ENCODE measurements around the gene PLA2G4E. TPM values are rescaled to one million over a fixed set of nuclear protein-coding genes. Genes with fewer than 3 reads are reported as not detected.

PLA2G4E gene
- total RNA-seq, 2 donors from 2014 or later, result not detected

DNA sequence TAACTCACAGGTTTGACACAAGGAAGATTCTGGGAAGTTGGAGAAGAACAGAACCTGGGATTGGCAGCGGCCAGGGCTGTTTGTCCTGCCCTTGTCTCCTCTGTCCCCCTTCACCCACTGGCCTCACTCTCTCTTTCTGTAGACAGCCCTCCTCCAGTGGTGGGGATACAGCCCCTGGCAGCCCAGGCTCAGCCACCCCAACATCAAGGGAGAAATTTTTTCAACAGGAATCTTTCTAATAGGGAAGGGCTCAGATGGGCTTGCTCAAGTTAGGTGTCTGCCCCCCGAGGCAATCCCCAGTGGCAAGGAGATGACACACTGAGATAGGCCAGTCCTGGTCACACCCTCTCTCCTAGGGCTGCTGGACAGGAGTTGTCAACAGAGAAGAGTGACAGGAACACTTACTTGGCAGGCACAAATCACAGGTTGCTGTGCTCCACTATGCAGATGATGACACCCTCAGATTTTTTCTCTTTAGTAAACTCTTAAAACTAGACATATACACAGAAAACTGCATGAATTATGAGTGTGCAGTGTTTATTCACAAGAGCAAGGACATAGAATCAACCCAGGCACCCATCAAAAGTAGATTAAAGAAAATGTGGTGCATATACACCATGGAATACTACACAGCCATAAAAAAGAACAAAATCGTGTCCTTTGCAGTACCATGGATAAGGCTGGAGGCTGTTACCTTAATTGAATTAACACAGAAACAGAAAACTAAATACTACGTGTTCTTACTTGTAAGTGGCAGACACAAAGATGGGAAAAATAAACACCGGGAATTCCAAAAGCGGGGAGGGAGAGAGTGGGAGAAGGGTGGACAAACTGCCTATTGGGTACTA lies 37.2 kb upstream of the PLA2G4E start:
- ATAC-seq, result no peak
- no peak for DNase-seq (ENCODE audit: low spot score in 2 of 2)
- no peak overlapping the region for H3K27ac Mint-ChIP-seq
- no peaks in the 10 kb centered on the region for H3K36me3 Mint-ChIP-seq
- no peaks in the 10 kb centered on the region for H3K9me3 Mint-ChIP-seq

DNA sequence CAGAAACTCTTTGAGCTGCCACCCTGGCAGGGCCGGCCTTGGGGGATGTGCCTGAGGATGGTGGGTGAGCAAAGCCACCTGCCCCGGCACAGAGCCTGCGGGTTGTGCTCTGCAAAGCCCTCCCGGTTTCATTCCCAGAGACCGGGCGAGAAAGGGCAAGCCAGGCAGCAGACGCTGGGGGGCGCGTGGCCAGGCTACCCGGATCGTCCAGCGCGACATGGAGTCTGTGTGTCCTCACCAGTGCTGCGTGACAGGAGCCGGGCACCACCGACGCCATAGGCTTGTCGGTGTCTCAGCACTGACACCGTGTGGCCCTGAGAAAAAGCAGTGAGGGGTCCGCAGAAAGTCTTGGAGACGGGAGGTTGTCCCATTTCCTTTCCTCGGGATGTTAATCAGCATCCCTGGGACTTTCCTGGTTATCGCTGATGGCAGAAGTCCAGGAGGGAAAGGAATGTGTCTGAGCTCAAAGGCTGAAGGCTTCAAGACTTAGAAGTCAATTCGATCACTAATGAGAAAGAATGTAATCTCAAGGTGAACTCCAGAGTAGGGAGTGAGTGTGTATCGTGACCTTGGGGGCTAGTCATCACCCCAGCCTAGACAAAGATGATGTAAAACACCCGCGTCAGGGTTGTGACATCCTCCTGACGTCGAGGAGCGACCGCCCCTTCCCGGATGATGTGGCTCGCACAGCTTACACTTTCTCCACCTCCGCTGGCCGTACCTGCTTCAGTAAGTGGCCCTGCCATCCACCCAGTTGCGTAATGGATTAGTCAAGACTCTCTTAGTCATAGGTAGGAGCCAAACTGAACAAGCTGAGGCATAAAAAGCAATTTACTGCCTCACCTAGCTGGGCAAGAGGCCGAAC lies 36.3 kb upstream of the PLA2G4E start:
- H3K36me3 Mint-ChIP-seq, result no peaks in the 10 kb centered on the region
- peak in 1 of 2 donors; percentile 57 for DNase-seq (ENCODE audit: low spot score in 2 of 2)
- ATAC-seq, result peak; percentile 84 to 85
- peak overlapping the region in 1 of 2 donors; percentile 70 for H3K27ac Mint-ChIP-seq
- no peaks in the 10 kb centered on the region for H3K9me3 Mint-ChIP-seq

DNA sequence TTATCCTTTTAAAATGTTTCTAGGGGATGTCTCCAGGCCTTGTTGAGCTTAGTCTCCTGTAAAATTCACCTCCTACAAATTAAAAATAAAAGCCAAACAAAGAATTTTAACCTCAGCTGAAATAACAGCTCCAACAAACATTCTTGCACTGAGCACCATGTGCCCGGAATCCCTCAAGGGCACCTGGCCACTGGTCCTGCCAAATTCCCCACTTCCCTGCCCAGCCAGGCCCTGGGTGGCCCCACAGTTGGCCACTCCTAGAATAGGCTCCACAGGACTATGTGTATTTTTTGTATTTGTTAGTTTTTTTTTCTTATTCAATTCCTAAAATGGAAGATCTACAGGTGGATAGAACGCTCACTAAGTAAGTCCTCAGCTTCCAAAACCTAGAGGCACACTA lies 33.1 kb upstream of the PLA2G4E start:
- Mint-ChIP-seq H3K27ac (no peak overlapping the region), H3K36me3 (no peaks in the 10 kb centered on the region), H3K9me3 (no peaks in the 10 kb centered on the region)
- ATAC-seq, result no peak
- DNase-seq (ENCODE audit: low spot score in 2 of 2), result no peak

DNA sequence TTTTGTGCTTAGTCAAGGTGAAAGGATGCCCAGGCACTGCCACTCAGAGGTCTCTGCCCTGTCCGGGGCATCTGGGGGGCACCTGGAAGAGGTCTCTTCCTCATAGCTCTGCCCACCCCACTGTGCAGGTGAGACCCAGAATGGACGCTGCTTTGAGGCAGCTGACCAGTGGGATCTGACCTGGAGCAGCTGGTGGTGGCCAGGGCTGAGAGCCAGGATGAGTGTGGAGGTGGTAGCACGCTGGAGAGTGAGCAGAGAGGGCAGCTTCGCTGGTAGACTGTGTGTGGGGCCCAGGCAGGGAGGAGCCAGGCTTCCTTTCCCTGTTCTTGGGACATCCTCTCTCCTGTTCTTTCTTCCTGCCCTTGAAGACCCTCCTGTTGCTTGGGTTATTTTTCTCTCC lies 32.2 kb upstream of the PLA2G4E start:
- DNase-seq (ENCODE audit: low spot score in 2 of 2) (no peak), ATAC-seq (no peak)
- Mint-ChIP-seq H3K36me3 (no peaks in the 10 kb centered on the region), H3K27ac (no peak overlapping the region), H3K9me3 (no peaks in the 10 kb centered on the region)

DNA sequence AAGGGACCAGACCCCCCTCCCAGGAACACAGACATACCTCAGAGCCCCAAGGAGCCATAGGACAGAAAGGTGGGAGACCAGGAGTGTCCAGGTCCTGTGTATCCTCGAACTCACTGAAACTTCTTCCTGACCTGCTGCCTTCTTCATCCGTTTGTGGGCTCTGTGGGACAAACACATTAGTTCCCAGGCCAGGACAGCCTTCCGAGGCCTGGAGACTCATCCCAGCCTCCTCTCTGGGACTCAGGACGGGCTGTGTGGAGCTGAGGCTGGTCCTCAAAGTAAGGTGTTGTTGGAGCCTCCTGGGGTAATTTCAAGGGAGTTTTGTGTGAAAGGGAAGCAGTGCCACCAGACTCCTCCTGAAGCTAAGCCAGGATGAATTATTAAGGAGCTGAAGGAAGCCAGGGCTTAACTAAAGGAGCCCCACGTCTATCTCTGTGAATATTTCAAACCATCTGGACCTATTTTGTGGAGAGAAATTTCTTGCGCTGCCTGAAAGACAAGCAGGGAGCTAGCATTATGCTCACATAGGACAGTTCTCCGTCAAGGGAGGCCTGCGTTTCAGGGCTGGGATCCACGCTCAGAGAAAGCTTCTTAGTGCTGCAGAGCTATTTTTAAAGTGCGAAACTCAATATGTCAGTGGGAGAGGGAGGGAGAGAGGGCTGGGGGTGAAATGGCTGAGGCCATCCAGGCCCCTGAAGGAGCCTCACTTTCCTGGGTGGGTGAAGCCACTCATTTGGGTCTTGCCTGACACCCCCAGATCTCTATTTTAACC lies 29.8 kb upstream of the PLA2G4E start:
- Mint-ChIP-seq H3K27ac (no peak overlapping the region), H3K9me3 (no peaks in the 10 kb centered on the region), H3K36me3 (no peaks in the 10 kb centered on the region)
- no peak for DNase-seq (ENCODE audit: low spot score in 2 of 2)
- ATAC-seq, result no peak

DNA sequence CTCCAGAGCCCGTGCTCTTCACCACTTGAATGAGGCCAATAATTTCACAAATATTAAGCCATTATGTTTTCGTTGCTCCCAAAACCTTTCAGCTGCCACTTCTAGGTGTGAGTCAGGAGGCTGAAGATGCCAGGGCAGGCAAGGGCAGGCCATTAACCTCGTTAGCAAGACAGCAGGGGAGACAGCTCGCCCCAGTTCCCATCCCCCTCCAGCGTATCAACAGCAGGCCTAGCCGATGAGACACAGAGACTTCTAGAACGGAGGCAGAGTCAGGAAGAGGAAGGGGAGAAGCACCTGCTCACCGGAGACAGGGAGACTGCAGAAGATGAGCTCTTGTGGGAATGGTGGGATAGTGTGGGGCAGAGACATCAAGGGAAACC lies 28.0 kb upstream of the PLA2G4E start:
- Mint-ChIP-seq H3K27ac (no peak overlapping the region), H3K36me3 (no peaks in the 10 kb centered on the region)

DNA sequence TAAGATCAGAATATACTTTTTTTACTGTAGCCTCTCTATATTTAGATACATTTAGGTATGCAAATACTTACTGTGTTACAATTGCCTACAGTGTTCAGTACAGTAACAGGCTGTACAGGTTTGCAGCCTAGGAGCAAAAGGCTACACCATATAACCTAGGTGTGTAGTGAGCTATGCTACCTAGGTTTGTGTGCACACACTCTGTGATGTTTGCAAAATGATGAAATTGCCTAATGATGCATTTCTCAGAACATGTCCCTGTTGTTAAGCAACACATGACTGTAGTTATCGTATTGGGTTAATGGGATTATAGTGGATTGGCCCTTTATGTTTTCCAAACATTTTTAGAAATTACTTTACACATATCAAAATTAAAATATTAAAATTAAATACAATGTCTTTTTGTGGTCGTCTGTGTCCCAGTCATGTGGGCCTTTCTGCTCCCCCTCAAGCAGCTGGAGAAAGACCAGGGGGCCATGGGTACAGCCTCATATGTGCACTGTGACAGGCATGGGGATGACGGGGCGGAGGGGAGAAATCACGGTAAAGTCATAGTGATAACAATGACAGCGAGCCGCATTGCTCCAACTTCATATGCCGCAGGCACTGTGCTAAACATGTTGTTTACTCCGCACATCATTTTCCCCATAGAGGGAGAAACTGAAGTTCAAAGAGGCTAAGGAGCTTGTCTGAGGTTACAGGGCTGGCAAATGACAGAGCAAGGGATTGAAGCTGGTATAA lies 27.4 kb upstream of the PLA2G4E start:
- Mint-ChIP-seq H3K9me3 (no peaks in the 10 kb centered on the region), H3K36me3 (no peaks in the 10 kb centered on the region), H3K27ac (no peak overlapping the region)
- ATAC-seq (no peak), DNase-seq (ENCODE audit: low spot score in 2 of 2) (no peak)

More for the DNA sequence above, 28.0 kb upstream of the PLA2G4E start:
- no peaks in the 10 kb centered on the region for H3K9me3 Mint-ChIP-seq
- ATAC-seq (no peak), DNase-seq (ENCODE audit: low spot score in 2 of 2) (no peak)

DNA sequence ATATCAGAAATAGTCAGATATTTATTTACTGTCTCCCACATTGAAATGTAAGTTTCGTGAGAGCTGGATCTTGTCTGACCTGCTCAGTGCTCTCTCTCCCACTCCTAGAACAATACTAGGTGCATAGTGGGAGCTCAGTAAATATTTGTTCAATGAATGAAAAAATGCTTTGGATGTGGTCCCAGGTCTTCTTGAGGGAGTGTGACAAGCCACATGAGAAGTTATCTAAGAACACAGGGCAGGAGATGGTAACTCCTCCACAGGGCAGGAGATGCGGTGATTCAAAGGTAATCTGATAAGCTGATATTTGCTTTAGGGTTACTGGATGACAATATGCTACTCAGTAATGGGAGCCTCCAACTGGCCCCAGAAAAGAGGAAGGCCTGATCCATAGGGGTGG lies 25.8 kb upstream of the PLA2G4E start:
- ATAC-seq (no peak), DNase-seq (ENCODE audit: low spot score in 2 of 2) (no peak)
- Mint-ChIP-seq H3K27ac (no peak overlapping the region), H3K9me3 (no peaks in the 10 kb centered on the region), H3K36me3 (no peaks in the 10 kb centered on the region)

DNA sequence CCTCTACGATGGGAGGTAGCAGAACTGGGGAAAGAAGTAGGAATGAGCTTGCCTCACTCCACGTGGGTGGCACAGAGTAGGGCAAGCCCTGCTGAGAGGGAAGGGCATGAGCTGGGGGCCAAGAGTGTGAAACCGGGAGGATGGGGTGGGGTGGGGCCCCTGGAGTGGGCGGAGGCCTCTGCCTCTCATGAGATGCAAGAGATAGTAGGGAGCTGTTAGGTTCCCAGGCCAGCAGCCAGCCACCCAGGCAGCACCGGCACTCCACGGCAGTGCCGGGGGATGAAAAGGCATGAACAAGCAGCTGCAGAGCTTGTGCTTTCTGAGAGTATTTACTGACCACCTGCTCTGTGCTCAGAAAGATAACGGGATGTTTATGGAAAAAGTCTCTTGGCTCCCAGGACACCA lies 24.4 kb upstream of the PLA2G4E start:
- DNase-seq (ENCODE audit: low spot score in 2 of 2) (no peak), ATAC-seq (no peak)
- no peaks in the 10 kb centered on the region for H3K36me3 Mint-ChIP-seq
- no peaks in the 10 kb centered on the region for H3K9me3 Mint-ChIP-seq
- peak overlapping the region; percentile 3 to 32 for H3K27ac Mint-ChIP-seq

DNA sequence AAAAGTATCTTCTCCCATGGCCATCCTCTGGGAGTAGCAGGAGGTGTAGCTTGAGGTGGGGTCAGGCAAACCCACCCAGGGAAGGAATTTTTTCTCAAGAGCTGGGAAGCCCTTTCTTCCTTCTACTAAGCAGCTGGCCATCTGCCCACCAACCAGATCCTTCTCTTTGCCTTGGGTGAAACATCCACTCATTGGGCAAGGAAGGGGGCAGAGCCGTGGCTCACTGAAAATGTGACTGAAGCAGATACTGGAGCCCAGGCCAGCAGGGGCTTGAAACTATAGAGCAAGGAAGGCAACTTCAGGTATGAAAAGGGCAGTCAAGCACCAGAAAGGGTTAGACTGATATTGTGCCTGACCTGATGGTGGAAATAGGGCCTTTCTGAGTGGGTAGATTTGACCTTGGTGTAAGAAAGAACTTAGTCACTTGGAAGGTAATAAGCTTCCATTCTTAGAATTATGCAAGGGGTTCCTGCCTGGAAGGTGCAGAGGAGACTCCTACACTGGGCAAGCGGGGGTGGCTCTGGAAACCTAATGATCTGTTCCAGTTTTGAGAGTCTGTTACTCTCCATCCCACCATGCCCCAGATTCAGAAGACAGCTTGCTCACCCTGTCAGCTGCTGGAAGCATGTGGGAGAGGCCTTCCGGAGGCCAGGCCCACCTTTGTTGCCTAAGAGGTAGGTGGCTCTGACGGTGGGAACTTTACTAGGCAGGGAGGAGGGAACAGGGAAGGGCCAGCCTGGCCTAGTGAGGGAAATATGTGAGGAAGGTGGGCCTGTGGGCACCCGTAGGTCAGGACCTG lies 22.0 kb upstream of the PLA2G4E start:
- no peak for ATAC-seq
- no peak overlapping the region for H3K27ac Mint-ChIP-seq

DNA sequence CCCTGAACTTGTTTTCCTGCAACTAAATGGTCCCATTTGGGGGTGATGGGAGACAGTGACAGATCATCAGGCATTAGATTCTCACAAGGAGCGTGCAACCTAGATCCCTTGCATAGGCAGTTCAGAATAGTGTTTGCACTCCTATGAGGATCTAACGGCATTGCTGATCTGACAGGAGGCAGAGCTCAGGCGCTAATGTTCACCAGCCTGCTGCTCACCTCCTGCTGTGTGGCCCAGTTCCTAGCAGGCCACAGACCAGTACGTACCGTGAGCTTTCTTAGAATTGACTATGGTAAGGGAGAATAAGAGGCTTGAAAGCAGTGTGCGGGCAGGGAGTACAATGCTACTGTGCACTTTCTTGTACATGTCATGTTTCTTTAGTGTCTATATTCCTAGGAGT lies 17.6 kb upstream of the PLA2G4E start:
- ATAC-seq (no peak), DNase-seq (ENCODE audit: low spot score in 2 of 2) (no peak)
- no peaks in the 10 kb centered on the region for H3K9me3 Mint-ChIP-seq
- no peaks in the 10 kb centered on the region for H3K36me3 Mint-ChIP-seq
- H3K27ac Mint-ChIP-seq, result no peak overlapping the region

More for the DNA sequence above, 22.0 kb upstream of the PLA2G4E start:
- no peak for DNase-seq (ENCODE audit: low spot score in 2 of 2)
- Mint-ChIP-seq H3K9me3 (no peaks in the 10 kb centered on the region), H3K36me3 (no peaks in the 10 kb centered on the region)

DNA sequence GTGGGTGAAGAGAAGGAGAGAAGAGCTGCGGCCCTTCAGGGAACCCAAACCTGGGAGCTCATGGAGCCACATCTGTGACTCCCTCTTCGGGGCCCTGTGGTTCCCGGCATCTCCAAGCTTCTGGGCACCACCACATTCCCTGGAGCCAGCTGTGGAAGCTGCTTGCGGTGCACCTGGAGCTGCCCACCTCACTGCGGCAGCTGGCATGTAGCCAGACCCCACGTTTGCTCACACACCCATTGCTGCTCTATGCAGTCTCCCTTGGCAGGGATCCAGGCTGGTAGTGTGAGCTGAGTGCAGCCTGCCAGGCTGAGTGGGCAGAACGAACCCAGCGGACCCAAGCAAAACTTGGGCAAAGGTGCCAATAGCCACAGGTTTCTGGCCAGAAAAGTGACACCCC lies 16.8 kb upstream of the PLA2G4E start:
- H3K27ac Mint-ChIP-seq, result no peak overlapping the region
- DNase-seq (ENCODE audit: low spot score in 2 of 2) (no peak), ATAC-seq (no peak)
- no peaks in the 10 kb centered on the region for H3K9me3 Mint-ChIP-seq
- H3K36me3 Mint-ChIP-seq, result no peaks in the 10 kb centered on the region

DNA sequence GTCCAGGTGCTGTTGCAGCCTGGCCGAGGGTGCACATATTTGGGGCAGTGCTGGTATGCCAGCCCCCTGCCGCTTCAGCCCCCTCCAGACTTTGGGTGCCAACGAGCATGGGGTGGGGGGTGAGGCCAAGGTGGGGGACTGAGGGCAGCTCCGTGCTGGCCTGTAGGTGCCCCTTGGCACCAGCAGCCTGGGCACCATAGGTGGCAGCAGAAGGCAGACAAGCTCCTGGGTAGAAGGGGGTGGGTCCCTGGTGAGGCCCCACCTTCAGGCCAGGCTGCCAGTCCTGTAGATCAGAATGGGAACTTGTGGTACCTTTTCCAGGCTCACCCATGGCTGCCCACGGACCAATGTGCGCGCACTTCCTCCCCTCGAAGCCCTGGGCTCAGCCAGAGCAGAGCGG lies 16.1 kb upstream of the PLA2G4E start:
- no peaks in the 10 kb centered on the region for H3K9me3 Mint-ChIP-seq
- DNase-seq (ENCODE audit: low spot score in 2 of 2) (no peak), ATAC-seq (no peak)
- peaks cover 0 to 4% of the 10 kb centered on the region in 2 donors for H3K36me3 Mint-ChIP-seq
- H3K27ac Mint-ChIP-seq, result no peak overlapping the region

DNA sequence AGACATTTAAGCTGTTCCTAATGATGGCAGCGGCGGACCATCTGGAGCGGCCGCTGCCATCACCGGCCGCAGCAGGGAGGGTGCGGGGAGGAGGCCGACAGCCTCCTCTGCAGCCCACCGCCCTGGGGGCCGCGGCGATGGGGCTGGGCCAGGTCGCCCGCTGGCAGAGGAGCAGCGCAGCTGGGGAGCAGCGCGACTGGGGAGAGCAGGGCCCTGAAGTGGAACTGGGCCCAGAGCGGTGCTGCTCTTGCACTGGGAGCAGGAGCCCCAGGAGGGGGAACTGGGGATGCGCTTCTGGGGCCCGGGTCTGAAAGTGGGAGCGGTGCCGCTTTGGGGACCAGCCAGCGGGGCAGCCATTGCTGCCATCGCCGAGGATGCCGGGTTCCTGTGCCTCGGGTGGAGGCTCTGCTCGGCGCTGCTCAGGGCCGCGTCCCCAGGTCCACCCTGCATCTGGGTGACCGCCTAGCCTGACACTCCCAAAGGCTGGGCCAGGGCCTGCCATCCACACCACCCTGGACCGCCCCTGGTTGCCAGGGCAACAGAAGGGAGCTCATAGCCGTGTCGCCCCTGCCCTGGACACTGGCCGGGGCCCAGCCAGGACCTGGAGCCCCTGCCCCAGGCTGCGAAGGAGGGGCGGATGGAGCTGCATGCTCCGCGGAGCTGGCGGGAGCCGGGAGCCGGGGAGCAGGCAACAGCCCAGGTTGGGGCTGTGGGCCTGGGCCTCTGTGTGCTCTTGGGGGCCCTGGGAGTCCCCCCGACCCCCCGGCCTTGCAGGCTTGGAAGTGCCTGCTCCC lies 15.5 kb upstream of the PLA2G4E start:
- DNase-seq (ENCODE audit: low spot score in 2 of 2), result no peak
- Mint-ChIP-seq H3K9me3 (no peaks in the 10 kb centered on the region), H3K27ac (no peak overlapping the region), H3K36me3 (peaks cover 0 to 10% of the 10 kb centered on the region in 2 donors)
- no peak for ATAC-seq

DNA sequence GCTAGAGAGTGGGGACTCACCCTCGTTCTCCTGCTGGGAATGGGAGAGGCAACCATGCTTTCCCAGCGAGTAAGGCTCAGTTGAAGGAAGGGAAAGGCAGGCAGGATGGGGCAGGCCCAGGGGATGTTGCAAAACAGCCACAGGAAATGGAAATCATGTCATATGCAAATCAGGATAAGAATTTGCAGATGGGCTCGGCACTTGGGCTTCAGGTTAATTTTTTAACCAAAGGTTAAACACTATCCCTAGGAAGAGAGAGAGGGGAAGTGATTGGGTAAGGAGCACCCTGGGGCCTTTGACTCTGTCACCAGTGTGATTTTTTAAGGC lies 14.6 kb upstream of the PLA2G4E start:
- Mint-ChIP-seq H3K27ac (peak overlapping the region; percentile 15 to 66), H3K9me3 (no peaks in the 10 kb centered on the region), H3K36me3 (peaks cover 0 to 10% of the 10 kb centered on the region in 2 donors)
- ATAC-seq (peak; percentile 22 to 87), DNase-seq (ENCODE audit: low spot score in 2 of 2) (no peak)
